Measurements from ENCODE around the gene FALEC. TPM values are rescaled to one million over a fixed set of nuclear protein-coding genes. Genes with fewer than 3 reads are reported as not detected.
A peak's percentile ranks its signal among the peaks of the same experiment; 100 is the strongest.

Gene FALEC
- total RNA-seq, 1 experiment from 2014 or later, result not detected

DNA sequence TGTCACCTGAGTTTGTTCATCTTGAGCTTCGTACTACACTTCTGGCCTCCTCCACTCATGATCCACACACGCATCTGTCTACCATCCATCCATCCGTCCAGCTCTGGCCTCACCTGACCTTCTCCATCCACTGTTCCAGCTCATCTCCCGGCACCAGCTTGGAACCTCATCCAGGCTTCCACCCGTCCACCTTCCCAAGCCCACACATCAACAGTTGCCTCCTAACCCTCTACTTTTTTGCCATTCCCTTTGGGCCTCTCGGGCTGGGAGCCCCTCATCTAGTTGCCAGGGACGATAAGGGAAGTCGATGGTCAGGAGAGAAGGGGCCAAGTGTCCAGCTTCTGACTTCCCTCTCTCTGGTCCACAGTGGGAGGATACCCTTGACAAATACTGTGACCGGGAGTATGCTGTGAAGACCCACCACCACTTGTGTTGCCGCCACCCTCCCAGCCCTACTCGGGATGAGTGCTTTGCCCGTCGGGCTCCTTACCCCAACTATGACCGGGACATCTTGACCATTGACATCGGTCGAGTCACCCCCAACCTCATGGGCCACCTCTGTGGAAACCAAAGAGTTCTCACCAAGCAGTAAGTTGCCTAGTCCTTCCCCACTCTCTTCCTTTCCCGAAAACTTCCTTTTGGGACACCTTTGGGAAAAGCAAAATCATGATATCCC lies 3.4 kb upstream of the FALEC start:
- no peak for DNase-seq (ENCODE audit: low read depth)

DNA sequence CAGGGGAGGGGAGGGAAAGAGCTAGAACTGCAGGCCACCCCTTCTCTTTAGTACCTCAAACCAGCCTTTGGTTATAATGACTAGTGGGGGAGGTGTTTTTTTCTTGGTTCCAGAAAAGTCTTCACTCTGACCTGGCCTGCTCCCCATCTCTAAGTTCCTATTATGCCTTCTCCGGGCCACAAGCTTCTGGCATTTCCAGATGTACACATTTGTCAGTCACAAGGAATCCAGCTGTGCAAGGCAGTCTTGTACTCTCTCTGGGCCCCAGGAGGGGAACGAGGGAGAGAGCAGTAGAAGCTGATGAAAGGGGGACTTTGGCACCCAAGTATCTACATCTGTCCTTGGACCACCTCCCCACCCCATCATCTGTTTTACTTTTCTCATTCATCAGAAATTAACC lies 2.7 kb upstream of the FALEC start:
- no peak for DNase-seq (ENCODE audit: low read depth)

DNA sequence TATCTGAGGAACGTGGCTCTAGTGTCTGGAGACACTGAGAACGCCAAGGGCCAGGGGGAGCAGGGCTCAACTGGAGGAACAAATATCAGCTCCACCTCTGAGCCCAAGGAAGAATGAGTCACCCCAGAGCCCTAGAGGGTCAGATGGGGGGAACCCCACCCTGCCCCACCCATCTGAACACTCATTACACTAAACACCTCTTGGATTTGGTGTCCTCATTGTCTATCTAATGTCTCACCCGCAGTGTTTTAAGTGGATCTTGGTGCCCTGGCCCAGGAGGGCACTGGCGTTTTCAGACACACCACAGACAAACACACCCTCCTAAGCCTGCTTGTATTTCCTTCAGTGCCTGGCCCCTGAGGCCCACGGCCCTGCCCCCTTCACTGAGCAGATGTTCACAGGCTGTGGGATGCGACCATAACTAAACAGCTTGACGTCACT lies 2.2 kb upstream of the FALEC start:
- peak; percentile 31 for DNase-seq (ENCODE audit: low read depth)

DNA sequence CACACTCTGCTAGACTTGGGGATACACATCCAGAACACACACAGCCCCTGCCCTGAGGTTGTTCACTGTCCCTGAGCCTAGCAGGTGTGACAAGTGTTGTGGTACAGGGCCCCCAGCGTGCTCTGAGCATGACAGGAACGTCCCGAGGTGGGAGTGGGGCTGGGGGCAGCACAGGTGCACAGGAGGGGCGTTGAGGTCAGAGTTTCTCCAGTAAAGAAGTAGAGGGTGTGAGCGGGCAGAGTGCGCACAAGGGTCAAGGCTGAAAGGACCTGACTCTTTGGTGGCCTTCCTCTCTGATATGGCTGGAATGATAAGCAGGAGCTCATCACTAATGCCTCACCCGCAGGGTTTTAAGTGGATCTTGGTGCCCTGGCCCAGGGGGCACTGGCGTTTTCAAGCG lies 1.3 kb upstream of the FALEC start:
- DNase-seq (ENCODE audit: low read depth), result no peak

DNA sequence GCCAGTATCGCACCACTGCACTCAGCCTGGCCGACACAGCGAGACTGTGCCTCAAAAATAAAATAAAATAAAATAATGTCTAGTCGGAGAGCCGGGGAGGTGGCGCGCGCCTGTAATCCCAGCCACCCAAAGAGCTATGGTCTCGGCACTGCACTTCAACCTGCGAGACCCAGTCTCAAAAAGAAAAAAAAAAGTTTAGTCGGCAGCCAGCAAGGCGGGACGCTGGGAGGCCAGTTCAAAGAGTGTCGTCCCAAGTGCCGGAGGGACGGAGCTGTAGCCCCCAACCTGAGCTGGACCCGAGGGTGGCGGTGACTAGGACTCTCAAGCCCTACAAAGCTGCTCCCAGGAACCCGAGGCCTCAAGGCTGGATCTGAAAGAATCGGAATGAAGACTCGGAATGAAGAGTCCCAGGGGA lies 632 bp upstream of the FALEC start:
- DNase-seq (ENCODE audit: low read depth), result no peak

DNA sequence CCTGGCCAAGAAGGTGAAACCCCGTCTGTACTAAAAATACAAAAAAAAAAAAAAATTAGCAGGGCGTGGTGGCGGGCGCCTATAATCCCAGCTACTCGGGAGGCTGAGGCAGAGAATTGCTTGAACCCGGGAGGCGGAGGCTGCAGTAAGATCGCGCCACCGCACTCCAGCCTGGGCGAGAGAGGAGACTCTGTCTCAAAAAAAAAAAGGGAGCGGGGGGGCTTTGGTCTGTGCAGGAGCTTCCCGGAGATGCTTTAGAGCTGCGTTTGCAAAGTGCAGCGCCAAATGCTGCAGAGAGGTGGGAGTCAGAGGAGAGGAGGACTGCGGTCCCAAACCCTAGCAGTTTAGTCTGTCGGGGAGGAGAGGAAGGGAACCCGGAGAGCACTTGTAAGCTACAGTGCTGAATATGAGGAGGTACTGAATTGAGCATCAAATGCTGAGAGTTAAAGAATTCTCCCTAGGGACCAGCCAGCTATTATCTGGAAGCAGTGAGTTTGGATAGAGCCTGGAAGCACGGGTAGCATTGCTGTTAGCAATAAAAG lies 569 bp downstream of the FALEC start:
- no peak for DNase-seq (ENCODE audit: low read depth)

DNA sequence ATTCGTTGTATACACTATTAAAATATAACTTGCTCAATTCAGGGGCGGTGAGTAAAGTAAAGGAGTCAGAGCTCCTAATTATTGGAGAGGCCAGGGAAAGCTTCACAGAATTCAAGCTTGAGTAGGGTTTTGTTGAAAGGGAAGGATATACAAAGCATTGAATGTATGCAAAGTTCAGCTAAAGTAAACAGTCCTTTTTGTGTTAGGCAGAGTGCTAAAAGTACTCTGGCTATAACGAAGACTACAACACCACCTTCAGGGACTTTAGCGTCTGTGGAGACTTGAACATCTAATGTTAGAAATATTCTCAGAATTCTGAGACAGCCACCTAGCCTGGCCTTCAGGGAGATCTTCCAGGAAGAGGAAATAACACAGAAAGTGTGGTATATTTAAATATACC lies 1.1 kb downstream of the FALEC start:
- no peak for DNase-seq (ENCODE audit: low read depth)

DNA sequence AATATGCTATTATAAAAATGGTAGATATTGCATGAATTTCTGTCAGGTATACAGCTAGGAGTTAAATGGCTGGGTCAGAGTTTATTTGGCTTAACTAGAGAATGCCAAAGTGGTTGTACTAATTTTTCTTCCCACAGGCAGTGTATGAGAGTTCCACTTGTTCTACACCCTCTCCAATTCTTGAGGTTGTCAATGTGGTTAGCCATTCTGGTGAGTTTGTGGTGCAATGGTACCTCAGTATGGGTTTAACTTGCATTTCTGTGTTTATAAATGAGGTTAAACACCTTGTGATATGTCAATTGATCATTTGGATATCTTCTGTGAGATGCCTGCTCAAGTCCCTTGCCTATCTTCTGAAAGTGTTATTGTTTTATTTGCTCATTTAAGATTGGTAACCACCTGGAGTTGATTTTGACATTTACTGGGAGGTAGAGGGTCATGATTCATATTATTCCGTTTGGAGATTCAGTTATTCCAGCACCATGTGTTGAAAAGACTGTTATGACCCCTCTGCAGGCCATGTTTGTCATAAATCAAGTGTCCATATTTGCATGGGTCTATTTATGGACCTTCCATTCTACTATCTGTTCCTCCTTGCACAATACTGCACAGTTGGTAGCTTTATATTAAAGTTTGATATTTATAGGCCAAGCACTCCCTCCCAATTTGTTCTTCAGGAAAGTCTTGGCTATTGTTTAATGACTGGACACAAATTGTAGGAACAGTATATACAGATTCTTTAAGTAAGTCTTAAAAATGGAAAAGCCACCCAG lies 5.8 kb downstream of the FALEC start:
- no peak for DNase-seq (ENCODE audit: low read depth)

DNA sequence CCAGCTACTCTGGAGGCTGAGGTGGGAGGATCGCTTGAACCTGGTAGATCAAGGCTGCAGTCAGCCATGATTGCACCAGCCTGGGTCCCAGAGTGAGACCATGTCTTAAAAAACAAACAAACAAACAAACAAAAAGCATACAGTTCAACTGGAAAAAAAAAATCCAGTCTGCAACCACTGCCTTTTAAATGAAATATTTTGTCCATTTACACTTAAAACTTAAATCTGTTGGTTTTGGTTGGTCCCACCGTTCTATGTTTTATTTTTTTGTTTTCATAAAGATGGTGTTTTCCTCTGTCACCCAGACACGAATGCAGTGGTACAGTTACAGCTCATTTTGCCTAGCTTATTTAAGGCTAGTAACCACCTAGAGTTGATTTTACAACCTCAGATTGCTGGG lies 9.8 kb downstream of the FALEC start:
- no peak for DNase-seq (ENCODE audit: low read depth)

DNA sequence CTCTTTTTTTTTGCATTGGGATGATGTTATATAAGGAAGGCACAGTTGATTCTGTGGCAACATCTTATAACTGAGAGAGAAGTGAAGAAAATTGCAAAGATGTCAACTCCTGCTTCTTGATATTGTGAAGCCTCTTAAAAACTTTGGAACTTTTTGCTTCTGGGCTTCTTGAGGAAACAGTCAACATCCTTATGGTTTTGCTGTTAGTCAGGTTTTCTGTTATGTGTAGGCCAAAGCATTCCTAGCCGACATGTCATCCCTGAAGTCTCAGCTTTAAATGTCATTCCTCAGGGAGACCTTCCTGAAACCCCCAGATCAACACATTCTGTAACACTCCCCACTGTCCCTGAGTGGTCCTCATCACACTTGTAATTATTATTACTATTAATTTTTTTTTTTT lies 12.6 kb downstream of the FALEC start:
- DNase-seq (ENCODE audit: low read depth), result peak; percentile 50

DNA sequence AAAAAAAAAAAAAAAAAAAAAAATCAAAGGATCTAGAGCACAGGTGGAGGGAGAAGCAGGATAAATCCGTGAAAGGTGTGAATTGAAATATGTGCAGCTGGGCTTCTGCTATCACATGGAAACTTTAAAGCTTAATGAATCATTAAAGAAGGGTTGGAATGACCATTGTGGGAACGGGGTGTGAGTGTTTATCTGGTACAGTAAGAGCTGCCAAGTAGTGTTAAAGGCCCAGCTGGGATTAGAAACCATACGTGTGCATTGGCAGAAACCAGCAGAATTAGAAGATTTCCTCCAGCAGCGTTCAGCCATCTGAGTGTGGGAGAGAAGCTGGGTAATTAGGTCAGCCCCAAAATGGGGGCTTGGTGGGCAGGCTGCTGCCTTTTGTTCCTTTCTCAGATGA lies 13.5 kb downstream of the FALEC start:
- DNase-seq (ENCODE audit: low read depth), result peak; percentile 60

DNA sequence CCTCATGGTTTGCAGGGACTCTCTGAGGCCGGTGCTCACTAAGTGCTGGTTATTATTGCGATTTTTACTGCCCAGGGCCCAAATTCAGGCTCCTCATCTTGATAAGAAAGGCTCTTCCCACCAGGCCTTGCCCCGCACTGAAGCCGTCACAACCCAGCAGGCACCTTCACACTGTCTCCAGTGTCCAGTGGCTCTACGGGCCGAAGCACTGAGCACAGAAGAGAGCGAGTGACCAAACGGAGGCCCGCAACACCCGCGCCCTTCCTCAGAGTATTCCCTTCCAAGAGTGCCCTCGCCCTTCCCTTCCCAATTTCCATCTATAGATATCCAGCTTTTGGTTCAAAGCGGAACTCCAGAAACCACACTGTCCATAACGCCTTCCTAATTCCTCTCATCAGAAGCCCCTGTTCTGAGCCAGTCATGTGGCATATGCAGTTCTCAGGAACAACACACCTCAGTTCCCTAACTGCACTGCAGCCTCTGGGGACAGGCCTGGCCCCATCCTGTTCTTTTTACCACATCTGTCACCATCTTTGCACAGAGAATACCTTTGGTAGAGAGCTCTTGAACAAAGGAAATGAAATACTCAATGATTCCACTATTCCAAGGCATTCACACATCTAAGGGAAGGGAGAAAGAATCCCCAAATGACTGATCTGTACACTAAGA lies 15.1 kb downstream of the FALEC start:
- no peak for DNase-seq (ENCODE audit: low read depth)

DNA sequence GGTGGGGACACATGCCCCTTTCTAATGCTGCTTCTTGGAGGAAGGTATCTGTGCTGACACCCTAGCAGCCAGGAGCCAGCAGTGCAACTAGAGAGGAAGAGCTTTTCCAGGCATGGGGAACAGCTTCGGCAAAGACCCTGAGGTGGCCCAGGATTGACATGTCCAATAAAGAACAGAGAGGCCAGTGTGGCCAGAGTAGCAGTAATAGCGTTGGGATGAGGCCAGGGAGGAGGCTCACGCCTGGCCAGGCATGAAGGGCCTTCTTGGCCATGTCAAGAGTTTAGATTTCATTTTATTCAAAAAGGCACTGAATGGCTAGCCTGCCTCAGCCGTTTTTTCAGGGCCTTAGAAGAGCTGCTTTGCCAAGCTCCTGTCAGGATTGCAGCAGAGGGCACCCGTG lies 17.3 kb downstream of the FALEC start:
- DNase-seq (ENCODE audit: low read depth), result no peak

DNA sequence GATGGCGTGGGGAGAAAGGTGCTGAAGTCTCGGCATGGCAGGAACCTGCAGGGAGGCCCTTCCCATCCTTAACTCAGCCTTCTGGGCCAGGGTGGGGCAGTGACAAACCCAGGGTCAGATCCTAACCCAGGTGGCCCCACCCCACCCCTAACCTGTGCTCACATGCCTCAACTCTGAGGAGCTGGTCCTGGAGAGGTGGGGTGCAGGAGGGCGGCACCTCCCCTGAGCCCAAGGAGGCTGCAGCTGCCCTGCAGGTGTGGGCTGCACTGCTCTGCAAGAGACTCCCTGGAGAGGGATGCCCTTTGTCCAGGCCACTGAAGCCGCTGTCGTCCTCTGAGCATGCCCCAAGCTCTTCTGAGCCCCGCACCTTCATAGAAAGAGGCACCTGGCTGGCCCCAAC lies 18.4 kb downstream of the FALEC start:
- DNase-seq (ENCODE audit: low read depth), result no peak

DNA sequence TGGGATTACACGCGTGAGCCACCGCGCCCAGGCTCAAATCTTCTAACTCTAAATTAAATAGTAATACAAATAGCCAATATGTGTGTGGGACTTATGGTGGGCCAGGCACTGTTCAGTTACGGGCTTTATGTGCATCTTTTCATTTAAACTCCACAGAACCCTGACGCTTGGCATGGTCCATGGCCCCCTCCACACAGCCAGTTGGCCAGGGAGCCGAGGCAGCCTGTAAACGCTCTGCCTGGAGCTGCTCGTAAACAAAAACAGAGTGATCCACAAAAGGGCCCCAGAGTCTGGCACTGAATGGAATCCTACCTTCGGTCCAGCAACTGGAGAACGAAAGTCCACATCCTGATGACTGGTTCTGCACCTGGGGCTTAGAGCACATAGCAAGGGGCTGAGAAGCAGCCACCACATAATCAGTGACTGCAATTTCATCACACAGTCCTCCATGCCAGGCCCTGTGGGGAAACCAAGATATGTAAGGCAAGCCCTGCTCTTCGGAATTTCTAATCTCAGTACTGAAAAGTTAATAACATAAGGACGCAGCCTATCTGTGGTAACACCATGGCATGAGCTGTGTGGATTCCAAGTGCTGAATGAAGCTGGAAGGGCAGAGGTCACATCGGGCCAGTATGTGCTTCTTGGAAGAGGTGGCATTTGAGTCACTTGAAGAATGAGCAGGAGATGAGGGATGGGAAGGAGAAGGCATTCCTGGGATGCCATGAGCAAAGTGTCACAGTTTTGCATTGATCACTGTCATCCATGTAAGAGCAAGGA lies 20.1 kb downstream of the FALEC start:
- DNase-seq (ENCODE audit: low read depth), result peak; percentile 47

DNA sequence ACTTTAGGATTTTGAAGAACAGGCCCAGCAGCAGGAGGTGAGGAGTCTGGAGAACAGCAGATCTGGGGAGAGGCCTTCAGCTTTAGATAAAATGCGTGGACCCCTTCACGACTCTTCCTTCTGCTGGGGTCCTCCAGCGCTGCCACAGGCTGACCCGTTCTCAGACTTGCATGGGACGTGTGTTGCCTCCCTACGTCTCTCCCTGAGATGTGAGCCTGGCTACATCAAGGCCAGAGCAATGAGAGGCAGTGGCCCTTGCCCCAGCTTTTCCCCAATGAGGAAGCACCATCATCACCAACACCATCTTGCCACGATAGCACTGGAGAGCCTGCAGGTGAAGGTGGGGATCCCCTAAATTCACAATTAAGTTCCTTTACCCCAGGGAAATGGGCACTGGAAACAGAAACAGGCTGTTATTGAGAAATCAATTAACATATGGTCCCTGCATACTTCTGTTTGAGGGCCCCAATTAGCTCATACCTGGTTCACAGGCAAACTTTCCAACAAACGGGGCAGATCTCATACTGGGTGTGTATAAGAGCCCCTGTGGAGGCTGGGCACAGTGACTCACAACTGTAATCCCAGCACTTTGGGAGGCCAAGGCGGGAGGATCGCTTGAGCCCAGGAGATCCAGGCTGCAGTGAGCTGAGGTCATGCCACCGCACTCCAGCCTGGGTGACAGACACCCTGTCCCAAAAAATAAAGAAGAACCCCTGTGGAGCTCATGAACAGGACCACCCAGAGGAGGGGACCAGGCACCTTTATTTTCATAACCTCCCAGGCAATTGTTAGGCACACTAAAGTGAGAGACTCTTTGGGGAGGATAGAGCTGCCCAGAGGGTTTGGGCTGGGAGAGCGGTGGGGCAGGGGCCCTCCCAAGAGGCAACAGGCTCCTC lies 21.5 kb downstream of the FALEC start:
- no peak for DNase-seq (ENCODE audit: low read depth)

DNA sequence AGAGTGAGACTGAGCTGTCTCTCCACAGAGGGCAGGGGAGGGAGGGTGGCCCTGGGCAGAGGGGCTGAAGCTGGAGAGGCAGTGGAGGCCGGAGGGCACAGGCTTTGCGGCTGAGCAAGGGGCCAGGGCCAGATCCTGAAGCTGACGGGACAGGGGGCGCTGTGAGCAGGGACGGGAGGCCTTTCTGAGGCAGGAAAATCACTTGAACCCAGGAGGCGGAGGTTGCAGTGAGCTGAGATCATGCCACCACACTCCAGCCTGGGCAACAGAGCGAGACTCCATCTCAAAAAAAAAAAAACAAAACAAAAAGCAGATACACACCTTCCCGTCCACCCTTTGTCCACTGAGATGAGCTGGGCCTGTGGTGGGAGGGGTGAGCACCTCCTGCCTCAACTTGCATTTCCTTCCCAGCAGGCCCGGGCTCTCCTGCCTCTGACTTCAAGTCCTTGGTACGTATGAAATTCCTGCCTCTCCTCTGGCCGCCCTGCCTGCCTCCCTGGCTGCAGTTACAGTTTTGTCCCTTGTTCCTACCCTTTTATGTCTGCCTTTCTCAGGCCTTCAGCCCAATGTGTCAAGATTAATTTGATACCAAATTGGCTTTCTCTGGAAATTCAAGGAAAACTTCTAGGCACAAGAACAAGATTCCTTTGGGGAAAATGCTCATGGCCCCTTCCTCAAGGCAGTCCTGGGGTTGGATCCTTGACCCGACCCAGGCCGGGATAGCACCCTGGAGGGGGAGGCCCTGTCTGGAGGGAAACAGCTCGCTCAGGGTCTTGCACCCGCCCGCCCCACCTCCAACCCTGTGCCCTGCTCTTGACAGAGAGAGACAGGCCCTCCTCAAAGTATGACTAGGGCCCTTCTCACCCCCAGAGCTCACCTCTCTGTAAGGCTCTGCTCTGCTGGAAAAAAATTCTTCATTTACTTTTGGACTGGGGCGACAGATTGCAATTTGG lies 22.5 kb downstream of the FALEC start:
- DNase-seq (ENCODE audit: low read depth), result peak; percentile 35

DNA sequence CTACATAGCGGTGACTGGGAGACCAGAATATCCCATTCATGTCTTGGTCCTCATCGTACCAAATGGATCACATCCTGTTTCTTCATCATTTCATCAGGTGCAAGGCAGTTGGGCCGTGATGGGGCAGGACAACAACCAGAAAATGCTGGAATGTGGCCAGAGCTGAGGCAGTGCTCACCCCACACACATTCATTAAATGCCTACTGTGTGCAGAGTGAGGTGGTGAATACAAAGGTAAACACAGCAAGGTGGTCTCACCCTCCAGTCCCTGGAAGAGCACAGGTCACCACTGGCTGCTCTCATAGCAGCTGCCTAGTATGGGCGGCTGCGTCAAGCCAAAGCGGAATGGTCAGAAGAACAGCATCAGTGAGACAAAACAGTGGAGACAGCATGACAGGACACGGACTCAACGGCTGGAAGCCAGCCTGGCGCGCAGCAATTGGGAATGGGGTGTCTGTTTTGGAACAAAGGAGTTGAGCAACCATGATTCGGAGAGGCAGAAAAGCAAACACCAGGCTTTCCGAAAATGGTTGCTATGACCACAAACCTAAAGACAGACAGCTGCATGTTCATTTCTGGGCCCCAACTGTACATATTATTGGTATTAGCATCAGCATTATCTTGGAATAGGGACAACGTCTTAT lies 28.1 kb downstream of the FALEC start:
- DNase-seq (ENCODE audit: low read depth), result peak; percentile 67

DNA sequence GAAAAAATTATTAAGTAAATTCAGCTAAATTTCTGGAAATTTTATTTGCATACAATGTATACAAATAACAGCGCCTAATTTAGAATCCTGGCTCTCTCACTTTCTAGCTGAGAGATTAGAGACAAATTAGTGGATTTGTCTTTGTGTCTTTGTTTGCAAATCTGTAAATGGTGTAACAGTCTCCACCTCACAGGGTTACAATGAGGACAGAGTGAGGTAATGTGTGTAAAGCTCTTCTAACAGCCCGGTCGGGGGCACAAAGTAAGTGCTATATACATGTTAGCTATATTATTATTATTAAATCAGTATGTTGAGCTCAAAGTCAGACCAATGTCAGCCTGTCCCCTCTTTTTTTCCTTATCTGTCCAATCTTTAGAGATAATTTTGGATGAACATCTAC lies 28.7 kb downstream of the FALEC start:
- DNase-seq (ENCODE audit: low read depth), result no peak
